DOHH2 (cell line): ENCODE data around the gene TNFAIP2.

Source experiments
- H3F3A ChIP-seq: fragments of 200-600 bp; sonication (generic), shearing (Covaris generic); 2 replicates; pipeline ENCODE4 v1.6.0; 2016; ENCODE audit warnings: antibody characterized with exemption, mild to moderate bottlenecking; ENCODE audit not compliant: control insufficient read depth, insufficient read depth
- H3K27ac ChIP-seq: fragments of 200-600 bp; sonication (generic); 2 replicates; pipeline ENCODE4 v1.5.1; 2014; ENCODE audit warnings: low read depth, mild to moderate bottlenecking, low read length, moderate library complexity
- H3K27me3 ChIP-seq: fragments of 200-600 bp; sonication (generic); 2 replicates; pipeline ENCODE4 v1.6.1; 2014; ENCODE audit warnings: mild to moderate bottlenecking, low read length, mixed read lengths; ENCODE audit not compliant: control insufficient read depth
- H3K36me3 ChIP-seq: fragments of 200-600 bp; sonication (generic); 2 replicates; pipeline ENCODE4 v1.6.1; 2014; ENCODE audit warnings: mild to moderate bottlenecking, low read length, moderate library complexity, mixed read lengths; ENCODE audit not compliant: control insufficient read depth
- H3K4me1 ChIP-seq: fragments of 200-600 bp; sonication (generic); 2 replicates; pipeline ENCODE4 v1.6.1; 2014; ENCODE audit warnings: mild to moderate bottlenecking, low read length, mixed read lengths; ENCODE audit not compliant: control insufficient read depth
- H3K4me2 ChIP-seq: fragments of 200-600 bp; sonication (generic); 2 replicates; pipeline ENCODE4 v1.6.0; 2014; ENCODE audit warnings: mild to moderate bottlenecking, low read length, moderate library complexity
- H3K4me3 ChIP-seq: fragments of 200-600 bp; sonication (generic); 2 replicates; pipeline ENCODE4 v1.5.1; 2014; ENCODE audit warnings: mild to moderate bottlenecking, low read length, mixed read lengths
- H3K79me2 ChIP-seq: fragments of 200-600 bp; sonication (generic); 2 replicates; pipeline ENCODE4 v1.6.1; 2014; ENCODE audit warnings: mild to moderate bottlenecking, low read length, mixed read lengths; ENCODE audit not compliant: control insufficient read depth
- H3K9me2 ChIP-seq: fragments of 200-600 bp; sonication (generic); replicated peaks from 2 replicates; pipeline ENCODE4 v1.6.1; 2014; ENCODE audit warnings: mild to moderate bottlenecking, low read length, mixed read lengths; ENCODE audit not compliant: control insufficient read depth
- H3K9me3 ChIP-seq: fragments of 200-600 bp; sonication (generic); 2 replicates; pipeline ENCODE4 v1.6.1; 2014; ENCODE audit warnings: antibody characterized with exemption, low read length, mixed read lengths; ENCODE audit not compliant: control insufficient read depth, insufficient read depth
- H4K20me1 ChIP-seq: fragments of 200-600 bp; sonication (generic); 2 replicates; pipeline ENCODE4 v1.6.0; 2014; ENCODE audit warnings: low read depth, mild to moderate bottlenecking, antibody characterized with exemption, low read length, moderate library complexity; ENCODE audit not compliant: control insufficient read depth, insufficient read depth
- EZH2phosphoT487 ChIP-seq: fragments of 200-600 bp; sonication (generic); IDR thresholded peaks from 2 replicates; pipeline ENCODE4 v1.6.1; 2017; ENCODE audit warnings: borderline replicate concordance, mild to moderate bottlenecking, antibody characterized with exemption, low read length, moderate library complexity, mixed read lengths
- TF ChIP-seq, protein P1 (sequence below): fragments of 200-600 bp; sonication (generic); IDR thresholded peaks from one replicate; pipeline ENCODE4 v1.5.1; 2014; ENCODE audit warnings: antibody characterized with exemption, mild to moderate bottlenecking, low read depth, low read length; ENCODE audit not compliant: poor library complexity, severe bottlenecking

Gene TNFAIP2

DNA sequence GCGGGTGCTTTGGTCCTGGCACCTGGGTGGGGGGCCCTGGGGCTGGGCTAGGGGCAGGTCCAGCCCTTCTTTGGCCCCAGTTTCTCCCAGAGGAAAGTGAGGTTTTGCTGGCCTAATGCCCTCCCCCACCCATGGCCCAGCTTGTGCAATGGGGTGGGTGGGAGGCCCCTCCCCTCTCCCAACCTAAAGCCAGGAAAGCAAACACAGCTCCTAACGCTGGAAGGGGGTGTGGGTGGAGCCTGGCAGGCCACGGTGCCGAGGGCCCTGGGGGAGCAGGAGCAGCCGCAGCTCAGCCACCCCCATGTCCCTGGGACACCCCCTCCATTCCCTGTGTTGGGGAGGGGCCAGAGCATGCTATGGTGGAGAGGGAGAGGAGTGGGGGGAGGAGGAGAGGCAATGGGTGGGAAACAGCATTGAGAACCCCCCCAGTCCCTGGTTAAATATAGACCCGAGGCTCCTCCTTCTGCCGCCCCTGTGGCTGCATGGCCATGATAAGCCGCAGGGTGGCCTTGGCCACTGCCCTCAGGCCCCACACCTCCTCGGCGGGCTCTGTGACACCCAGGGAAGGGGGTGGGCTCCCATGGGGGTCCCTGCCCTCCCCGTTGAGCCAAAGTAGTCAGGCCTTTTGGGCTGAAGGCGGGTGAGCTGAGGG lies 24.1 kb upstream of the TNFAIP2 start:
- Histone ChIP-seq H3K27ac (no peak overlapping the region), H3K79me2 (no peaks in the 10 kb centered on the region), H3K9me2 (no peaks in the 10 kb centered on the region), H3K4me3 (no peak overlapping the region), H4K20me1 (no peaks in the 10 kb centered on the region), H3K4me1 (peaks cover 16% of the 10 kb centered on the region), H3K27me3 (peaks cover 3% of the 10 kb centered on the region; the same call in 1 of the 2 replicates), H3K4me2 (no peak overlapping the region), H3K36me3 (no peaks in the 10 kb centered on the region), H3K9me3 (no peaks in the 10 kb centered on the region), H3F3A (no peaks in the 10 kb centered on the region)
- no peak for TF ChIP-seq EZH2phosphoT487
- TF ChIP-seq, protein P1, sequence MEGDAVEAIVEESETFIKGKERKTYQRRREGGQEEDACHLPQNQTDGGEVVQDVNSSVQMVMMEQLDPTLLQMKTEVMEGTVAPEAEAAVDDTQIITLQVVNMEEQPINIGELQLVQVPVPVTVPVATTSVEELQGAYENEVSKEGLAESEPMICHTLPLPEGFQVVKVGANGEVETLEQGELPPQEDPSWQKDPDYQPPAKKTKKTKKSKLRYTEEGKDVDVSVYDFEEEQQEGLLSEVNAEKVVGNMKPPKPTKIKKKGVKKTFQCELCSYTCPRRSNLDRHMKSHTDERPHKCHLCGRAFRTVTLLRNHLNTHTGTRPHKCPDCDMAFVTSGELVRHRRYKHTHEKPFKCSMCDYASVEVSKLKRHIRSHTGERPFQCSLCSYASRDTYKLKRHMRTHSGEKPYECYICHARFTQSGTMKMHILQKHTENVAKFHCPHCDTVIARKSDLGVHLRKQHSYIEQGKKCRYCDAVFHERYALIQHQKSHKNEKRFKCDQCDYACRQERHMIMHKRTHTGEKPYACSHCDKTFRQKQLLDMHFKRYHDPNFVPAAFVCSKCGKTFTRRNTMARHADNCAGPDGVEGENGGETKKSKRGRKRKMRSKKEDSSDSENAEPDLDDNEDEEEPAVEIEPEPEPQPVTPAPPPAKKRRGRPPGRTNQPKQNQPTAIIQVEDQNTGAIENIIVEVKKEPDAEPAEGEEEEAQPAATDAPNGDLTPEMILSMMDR, result no peak

DNA sequence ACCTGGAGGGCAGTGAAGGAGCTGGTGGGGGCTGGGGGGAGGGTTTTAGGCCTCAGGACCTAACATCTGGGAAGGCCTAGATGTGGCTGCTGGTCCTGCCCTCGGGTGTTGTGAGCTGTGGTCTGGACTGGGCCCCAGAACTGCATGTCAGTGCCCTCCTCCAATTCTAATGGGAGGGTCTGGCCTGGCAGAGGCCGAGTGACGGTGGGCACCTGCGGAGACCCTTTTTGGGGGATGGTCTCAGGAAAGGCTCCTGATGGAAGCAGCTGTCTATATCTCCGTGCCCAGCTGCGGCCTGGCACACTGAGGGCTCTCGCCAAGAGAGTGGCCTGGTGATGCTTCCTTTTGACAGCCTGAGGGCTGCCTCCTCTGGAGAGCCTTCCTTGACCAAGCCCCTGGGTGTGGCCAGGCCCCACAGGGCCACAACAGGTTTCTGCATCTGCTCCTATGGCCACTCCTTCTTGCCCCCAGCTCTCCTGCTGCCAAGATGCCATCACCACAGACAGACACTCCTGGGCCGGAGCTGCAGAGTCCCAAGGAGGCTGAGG lies 23.5 kb upstream of the TNFAIP2 start:
- Histone ChIP-seq H3K9me2 (no peaks in the 10 kb centered on the region), H3F3A (no peaks in the 10 kb centered on the region), H4K20me1 (no peaks in the 10 kb centered on the region), H3K4me3 (no peak overlapping the region), H3K27me3 (peaks cover 9% of the 10 kb centered on the region), H3K4me2 (no peak overlapping the region), H3K4me1 (peaks cover 18% of the 10 kb centered on the region), H3K9me3 (no peaks in the 10 kb centered on the region), H3K27ac (no peak overlapping the region), H3K36me3 (no peaks in the 10 kb centered on the region), H3K79me2 (no peaks in the 10 kb centered on the region)
- no peak for TF ChIP-seq EZH2phosphoT487
- TF ChIP-seq, protein P1, result no peak

DNA sequence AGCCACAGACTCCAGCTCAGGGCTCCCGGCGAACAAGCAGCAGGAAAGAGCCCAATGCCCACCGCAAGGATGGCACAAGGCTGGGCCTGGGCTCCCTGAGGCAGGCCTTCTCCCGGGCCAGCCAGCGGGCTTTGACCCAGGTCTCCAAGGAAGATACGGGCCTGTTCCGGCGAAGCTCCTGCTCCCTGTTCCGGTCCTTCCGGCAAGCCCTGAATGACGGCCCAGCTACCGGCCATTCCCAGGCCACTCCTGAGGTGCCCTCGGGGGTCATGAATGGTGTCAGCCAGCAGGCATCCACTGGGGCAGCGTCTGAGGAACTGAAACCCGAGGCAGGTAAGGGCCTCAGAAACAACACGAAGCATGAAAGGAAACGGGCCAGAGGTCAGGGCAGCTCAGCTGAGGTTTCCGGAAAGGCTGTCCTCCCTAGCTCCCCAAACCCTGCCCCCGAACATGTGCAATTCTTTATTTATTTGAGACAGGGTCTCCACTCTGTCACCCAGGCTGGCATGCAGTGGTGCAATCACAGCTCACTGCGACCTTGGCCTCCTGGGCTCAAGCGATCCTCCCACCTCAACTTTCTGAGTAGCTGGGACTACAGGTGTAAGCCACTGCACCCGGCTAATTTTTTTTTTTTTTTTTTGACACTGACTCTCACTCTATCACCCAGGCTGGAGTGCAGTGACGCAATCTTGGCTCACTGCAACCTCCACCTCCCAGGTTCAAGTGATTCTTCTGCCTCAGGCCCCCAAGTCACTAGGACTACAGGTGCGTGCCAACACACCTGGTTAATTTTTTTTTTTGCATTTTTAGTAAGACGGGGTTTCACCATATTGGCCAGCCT lies 22.8 kb upstream of the TNFAIP2 start:
- Histone ChIP-seq H3K4me2 (peak overlapping the region; percentile 19), H3K27ac (no peak overlapping the region), H3K36me3 (no peaks in the 10 kb centered on the region), H3K9me2 (no peaks in the 10 kb centered on the region), H3K27me3 (peaks cover 10% of the 10 kb centered on the region), H3K9me3 (no peaks in the 10 kb centered on the region), H3K79me2 (no peaks in the 10 kb centered on the region), H3K4me1 (peaks cover 25% of the 10 kb centered on the region), H4K20me1 (no peaks in the 10 kb centered on the region), H3K4me3 (no peak overlapping the region), H3F3A (no peaks in the 10 kb centered on the region)
- TF ChIP-seq, protein P1, result no peak
- no peak for TF ChIP-seq EZH2phosphoT487
